ENCODE measurements around the gene CMTM8.

CMTM8 gene

DNA sequence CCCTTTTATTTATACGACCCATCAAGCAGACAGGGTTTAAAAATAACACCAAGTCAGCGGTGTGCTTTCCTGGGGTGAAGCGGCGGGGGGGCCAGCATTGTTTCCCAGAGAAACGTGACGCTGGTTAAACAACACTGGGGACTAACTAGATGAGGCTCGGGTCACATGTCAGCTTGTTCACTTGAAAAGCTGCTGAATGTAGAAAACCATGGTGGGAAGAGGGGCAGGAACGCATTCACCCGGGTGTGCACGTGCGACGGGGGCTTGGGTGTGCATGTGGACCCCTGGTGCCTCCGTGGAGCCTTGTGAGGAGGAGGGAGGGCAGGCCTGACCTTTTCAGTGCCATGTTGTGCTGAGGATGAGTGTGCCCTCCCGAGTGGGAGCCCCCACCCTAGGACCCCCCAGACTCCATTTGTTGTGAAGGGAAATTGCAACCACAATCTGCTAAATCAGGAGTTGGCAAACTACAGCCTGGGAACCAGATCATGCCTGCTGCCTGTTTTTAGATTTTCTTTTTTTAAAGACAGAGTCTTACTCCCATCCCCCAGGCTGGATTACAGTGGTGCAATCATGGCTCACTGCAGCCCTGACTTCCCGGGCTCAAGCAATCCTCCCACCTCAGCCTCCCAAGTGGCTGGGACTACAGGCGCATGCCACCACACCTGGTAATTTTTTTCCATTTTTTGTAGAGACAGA is 82.8 kb downstream of the CMTM8 start:
- peaks cover 16% of the 10 kb centered on the region for H3K4me1 ChIP-seq (ENCODE audit: control insufficient read depth, insufficient read depth, low read length)
- no peak for DNase-seq (ENCODE audit: low read depth)
- no peaks in the 10 kb centered on the region for H3K9me3 ChIP-seq (ENCODE audit: control insufficient read depth, low read length)
- H3K27me3 ChIP-seq (replicated peaks; ENCODE audit: control insufficient read depth, insufficient read depth, low read length), result peaks cover 3% of the 10 kb centered on the region
- no peak overlapping the region for H3K9ac ChIP-seq (ENCODE audit: low read length)
- H3K36me3 ChIP-seq (ENCODE audit: control insufficient read depth, insufficient read depth, low read length, severe bottlenecking), result no peaks in the 10 kb centered on the region
- no peak overlapping the region for H3K4me3 ChIP-seq (ENCODE audit: low read length)

DNA sequence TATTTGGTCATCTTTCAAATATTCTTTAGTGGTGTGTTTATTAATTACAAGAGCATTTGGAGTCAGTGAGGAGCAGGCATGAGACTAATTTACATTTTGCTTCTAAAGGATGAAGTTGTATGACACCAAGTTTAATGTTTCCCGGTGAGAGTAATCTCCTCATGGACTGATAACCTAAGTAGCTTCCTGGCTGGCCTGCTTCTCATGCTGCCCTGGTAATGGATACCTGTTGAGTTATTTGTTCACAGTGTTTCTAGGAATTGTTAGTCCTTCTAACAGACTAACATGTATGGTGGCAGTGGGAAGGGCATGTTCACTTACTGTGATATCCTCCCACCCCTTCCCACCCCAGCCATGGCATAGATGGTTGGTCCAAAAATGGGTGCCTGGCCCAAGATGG is 83.8 kb downstream of the CMTM8 start:
- Histone ChIP-seq H3K9ac (ENCODE audit: low read length) (no peak overlapping the region), H3K4me3 (ENCODE audit: low read length) (no peak overlapping the region), H3K36me3 (ENCODE audit: control insufficient read depth, insufficient read depth, low read length, severe bottlenecking) (no peaks in the 10 kb centered on the region), H3K4me1 (ENCODE audit: control insufficient read depth, insufficient read depth, low read length) (peaks cover 16% of the 10 kb centered on the region), H3K27me3 (replicated peaks; ENCODE audit: control insufficient read depth, insufficient read depth, low read length) (peaks cover 3% of the 10 kb centered on the region), H3K9me3 (ENCODE audit: control insufficient read depth, low read length) (no peaks in the 10 kb centered on the region)
- DNase-seq (ENCODE audit: low read depth), result no peak

DNA sequence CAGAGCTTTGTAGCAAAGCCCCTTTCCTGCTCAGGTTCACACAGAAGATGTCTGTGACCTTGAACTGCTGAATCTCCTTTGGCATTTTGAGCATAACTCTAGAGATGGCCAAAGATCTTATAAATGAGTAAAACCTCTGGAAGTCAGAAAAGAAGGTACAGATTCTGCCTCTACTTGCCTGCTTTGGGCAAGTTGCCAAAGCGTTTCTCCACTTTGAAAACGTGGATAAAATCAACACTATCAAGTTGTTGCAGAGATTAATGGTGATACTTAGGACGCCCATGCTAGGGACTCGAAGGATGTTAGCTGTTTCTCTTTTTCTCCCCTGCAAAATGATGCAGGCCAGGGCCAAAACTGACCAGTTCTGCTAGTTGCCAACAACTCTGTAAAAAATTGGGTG is 85.1 kb downstream of the CMTM8 start:
- DNase-seq (ENCODE audit: low read depth), result no peak
- no peak overlapping the region for H3K9ac ChIP-seq (ENCODE audit: low read length)
- H3K4me1 ChIP-seq (ENCODE audit: control insufficient read depth, insufficient read depth, low read length), result peaks cover 16% of the 10 kb centered on the region
- peaks cover 3% of the 10 kb centered on the region for H3K27me3 ChIP-seq (replicated peaks; ENCODE audit: control insufficient read depth, insufficient read depth, low read length)
- no peaks in the 10 kb centered on the region for H3K36me3 ChIP-seq (ENCODE audit: control insufficient read depth, insufficient read depth, low read length, severe bottlenecking)
- H3K9me3 ChIP-seq (ENCODE audit: control insufficient read depth, low read length), result no peaks in the 10 kb centered on the region
- no peak overlapping the region for H3K4me3 ChIP-seq (ENCODE audit: low read length)

DNA sequence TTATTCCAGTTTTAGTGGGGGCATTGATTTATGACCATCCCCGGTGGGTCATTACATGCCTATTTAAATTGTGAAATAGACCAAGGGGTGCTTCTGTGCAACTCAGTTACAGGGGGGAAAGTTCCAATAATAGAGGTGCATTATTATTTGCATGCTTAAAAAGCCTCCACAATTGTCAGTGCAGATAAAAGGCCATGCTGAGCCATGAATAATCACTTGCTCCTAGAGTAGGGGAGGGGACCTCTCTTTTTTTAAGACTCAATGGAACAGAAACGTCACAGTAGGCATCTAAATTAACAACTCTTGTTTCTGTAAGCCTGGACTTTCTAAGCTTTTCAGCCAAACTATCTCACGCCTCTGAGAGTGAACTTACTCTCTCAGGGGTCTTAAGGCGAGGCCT is 86.7 kb downstream of the CMTM8 start:
- no peak for DNase-seq (ENCODE audit: low read depth)
- Histone ChIP-seq H3K27me3 (replicated peaks; ENCODE audit: control insufficient read depth, insufficient read depth, low read length) (peaks cover 3% of the 10 kb centered on the region), H3K36me3 (ENCODE audit: control insufficient read depth, insufficient read depth, low read length, severe bottlenecking) (no peaks in the 10 kb centered on the region), H3K4me1 (ENCODE audit: control insufficient read depth, insufficient read depth, low read length) (peaks cover 16% of the 10 kb centered on the region), H3K9me3 (ENCODE audit: control insufficient read depth, low read length) (no peaks in the 10 kb centered on the region), H3K4me3 (ENCODE audit: low read length) (no peak overlapping the region), H3K9ac (ENCODE audit: low read length) (no peak overlapping the region)

DNA sequence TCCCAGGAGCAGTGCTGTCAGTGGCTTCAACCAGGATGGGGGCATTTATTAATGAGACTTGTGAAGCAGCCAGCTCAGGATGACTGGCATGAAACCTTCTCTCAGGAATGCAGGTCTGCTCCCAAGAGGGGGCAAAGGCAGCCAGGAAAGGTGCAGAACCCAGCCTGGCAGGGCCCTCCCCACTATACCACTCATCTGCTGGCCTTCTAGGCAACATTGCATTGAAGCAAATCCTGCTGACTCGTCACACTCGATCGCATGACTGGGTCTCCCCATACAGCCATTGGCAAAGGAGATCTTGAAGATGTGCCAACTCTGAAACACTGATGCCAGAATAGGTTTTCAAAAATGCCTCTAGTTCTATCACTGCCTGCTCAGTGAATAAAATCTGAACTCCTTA is 87.4 kb downstream of the CMTM8 start:
- no peak for DNase-seq (ENCODE audit: low read depth)
- Histone ChIP-seq H3K9ac (ENCODE audit: low read length) (no peak overlapping the region), H3K36me3 (ENCODE audit: control insufficient read depth, insufficient read depth, low read length, severe bottlenecking) (no peaks in the 10 kb centered on the region), H3K9me3 (ENCODE audit: control insufficient read depth, low read length) (no peaks in the 10 kb centered on the region), H3K4me3 (ENCODE audit: low read length) (no peak overlapping the region), H3K4me1 (ENCODE audit: control insufficient read depth, insufficient read depth, low read length) (peaks cover 16% of the 10 kb centered on the region), H3K27me3 (replicated peaks; ENCODE audit: control insufficient read depth, insufficient read depth, low read length) (peaks cover 3% of the 10 kb centered on the region)

DNA sequence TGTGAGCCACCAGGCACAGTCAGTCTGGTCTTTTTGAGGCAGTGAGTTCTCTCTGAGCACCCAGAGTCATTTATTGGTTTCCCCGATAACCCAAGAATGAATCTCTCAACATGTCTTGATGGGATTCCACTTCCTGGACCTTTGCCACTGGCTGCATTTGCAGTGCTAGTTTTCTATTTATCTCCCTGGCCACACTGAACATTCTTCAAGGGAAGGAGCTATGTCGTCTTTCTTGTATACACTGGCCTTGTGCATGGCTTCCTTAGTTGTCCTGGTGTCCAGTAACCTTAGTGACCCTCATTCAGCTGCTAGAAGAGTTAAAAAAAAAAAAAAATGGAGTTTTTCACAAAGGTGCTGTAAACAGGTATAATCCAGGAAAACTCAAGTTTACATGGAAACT is 88.3 kb downstream of the CMTM8 start:
- no peak overlapping the region for H3K4me3 ChIP-seq (ENCODE audit: low read length)
- peaks cover 3% of the 10 kb centered on the region for H3K27me3 ChIP-seq (replicated peaks; ENCODE audit: control insufficient read depth, insufficient read depth, low read length)
- no peaks in the 10 kb centered on the region for H3K36me3 ChIP-seq (ENCODE audit: control insufficient read depth, insufficient read depth, low read length, severe bottlenecking)
- DNase-seq (ENCODE audit: low read depth), result no peak
- no peak overlapping the region for H3K9ac ChIP-seq (ENCODE audit: low read length)
- peaks cover 16% of the 10 kb centered on the region for H3K4me1 ChIP-seq (ENCODE audit: control insufficient read depth, insufficient read depth, low read length)
- H3K9me3 ChIP-seq (ENCODE audit: control insufficient read depth, low read length), result no peaks in the 10 kb centered on the region

DNA sequence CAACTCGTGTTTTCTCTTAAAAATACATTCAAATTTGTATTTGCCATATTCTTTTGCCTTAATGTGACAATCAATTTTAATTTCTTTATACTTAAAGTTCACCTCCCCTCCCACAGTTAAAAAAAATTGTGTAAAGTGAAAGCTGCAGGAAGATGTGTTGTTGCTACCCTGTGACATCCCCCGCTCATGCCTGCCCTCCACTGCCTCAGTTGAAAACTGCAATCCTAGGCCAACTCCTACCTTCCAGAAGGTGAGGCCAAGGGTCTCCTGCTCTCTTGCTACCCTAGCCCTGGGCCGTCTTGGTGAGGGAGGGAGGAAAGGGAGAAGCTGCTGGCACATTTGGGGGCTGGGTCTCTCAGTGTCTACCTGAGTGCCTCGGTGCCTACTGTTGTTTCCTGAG is 96.2 kb downstream of the CMTM8 start:
- no peak overlapping the region for H3K4me3 ChIP-seq (ENCODE audit: low read length)
- H3K9me3 ChIP-seq (ENCODE audit: control insufficient read depth, low read length), result peaks cover 6% of the 10 kb centered on the region
- H3K36me3 ChIP-seq (ENCODE audit: control insufficient read depth, insufficient read depth, low read length, severe bottlenecking), result no peaks in the 10 kb centered on the region
- DNase-seq (ENCODE audit: low read depth), result no peak
- H3K9ac ChIP-seq (ENCODE audit: low read length), result no peak overlapping the region
- H3K4me1 ChIP-seq (ENCODE audit: control insufficient read depth, insufficient read depth, low read length), result no peaks in the 10 kb centered on the region
- H3K27me3 ChIP-seq (replicated peaks; ENCODE audit: control insufficient read depth, insufficient read depth, low read length), result peaks cover 22% of the 10 kb centered on the region

DNA sequence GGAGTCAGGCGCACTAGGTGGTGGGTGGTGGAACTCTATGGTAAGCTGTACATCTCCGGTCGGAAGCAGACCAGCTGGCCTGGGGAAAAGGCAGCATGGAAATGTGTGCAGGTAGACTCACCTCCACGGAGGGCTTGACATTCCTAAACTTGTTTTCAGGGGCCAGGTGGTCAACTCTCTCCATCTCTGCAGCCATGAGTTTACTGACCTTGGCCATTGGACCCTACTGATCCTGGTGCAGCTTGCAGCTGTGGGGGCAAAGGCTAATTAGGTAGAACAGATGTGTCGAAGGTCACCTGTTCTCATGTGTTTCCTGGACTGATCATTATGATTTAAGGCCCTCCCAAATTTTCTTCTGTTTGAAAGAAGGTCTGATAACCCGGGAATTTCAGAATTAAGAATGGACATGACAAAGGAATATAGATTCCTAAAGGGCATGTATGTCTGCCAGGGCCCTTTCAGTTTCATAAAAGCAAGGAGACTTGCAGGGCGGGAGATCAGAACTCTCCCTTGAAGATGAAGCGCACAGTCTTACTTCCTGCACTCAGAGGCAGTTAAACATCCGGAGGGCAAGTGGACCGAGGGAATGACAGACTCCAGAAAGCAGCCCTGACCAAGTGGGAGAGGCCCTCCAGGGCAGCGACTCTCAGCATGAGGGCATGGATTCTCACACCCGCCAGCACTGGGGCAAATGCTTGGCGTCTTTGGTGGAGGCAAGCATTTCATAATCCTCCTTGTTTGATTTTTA is 97.1 kb downstream of the CMTM8 start:
- no peak overlapping the region for H3K4me3 ChIP-seq (ENCODE audit: low read length)
- H3K9ac ChIP-seq (ENCODE audit: low read length), result no peak overlapping the region
- H3K4me1 ChIP-seq (ENCODE audit: control insufficient read depth, insufficient read depth, low read length), result no peaks in the 10 kb centered on the region
- peaks cover 6% of the 10 kb centered on the region for H3K9me3 ChIP-seq (ENCODE audit: control insufficient read depth, low read length)
- no peak for DNase-seq (ENCODE audit: low read depth)
- H3K27me3 ChIP-seq (replicated peaks; ENCODE audit: control insufficient read depth, insufficient read depth, low read length), result peaks cover 22% of the 10 kb centered on the region
- H3K36me3 ChIP-seq (ENCODE audit: control insufficient read depth, insufficient read depth, low read length, severe bottlenecking), result no peaks in the 10 kb centered on the region

DNA sequence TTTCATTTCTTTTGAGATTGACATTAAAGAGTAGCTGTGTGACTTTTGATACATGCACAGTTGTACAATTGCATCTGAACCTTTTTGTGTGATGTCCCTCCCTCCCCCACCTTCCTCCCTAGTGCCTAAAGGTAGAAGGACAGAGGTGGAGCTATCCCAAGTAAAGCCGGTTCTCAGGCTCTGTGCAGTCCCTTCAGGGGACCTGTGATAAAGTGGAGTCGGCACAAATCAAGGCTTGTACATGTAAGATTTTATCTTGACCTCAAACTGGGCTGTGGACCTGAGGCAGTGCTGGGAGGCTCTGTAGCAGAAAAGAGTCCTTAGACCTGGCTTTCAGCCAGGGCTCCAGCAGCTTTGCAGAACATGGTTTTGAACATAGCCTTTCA is 97.6 kb downstream of the CMTM8 start:
- peaks cover 22% of the 10 kb centered on the region for H3K27me3 ChIP-seq (replicated peaks; ENCODE audit: control insufficient read depth, insufficient read depth, low read length)
- H3K9me3 ChIP-seq (ENCODE audit: control insufficient read depth, low read length), result peaks cover 6% of the 10 kb centered on the region
- DNase-seq (ENCODE audit: low read depth), result no peak
- H3K4me1 ChIP-seq (ENCODE audit: control insufficient read depth, insufficient read depth, low read length), result no peaks in the 10 kb centered on the region
- H3K9ac ChIP-seq (ENCODE audit: low read length), result no peak overlapping the region
- H3K36me3 ChIP-seq (ENCODE audit: control insufficient read depth, insufficient read depth, low read length, severe bottlenecking), result no peaks in the 10 kb centered on the region
- H3K4me3 ChIP-seq (ENCODE audit: low read length), result no peak overlapping the region

DNA sequence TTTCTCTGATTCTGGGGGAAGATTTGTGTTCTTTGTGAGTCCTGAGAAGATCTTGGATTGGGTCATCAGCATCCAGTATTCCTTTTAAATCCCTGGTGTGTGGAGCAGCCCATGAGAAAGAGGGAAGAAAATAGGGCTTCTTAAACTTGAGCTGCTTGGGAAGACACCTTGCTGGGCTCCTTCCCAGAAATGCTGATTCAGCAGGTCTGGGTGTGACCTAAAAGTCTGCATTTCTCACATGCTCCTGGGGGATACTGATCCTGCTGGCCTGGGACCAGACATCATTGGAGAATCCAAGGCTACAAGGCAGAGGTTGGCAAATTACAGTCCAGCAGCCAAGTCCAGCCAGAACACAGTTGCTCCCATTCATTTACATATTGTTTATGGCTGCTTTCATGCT is 99.0 kb downstream of the CMTM8 start:
- no peak for DNase-seq (ENCODE audit: low read depth)
- no peak overlapping the region for H3K9ac ChIP-seq (ENCODE audit: low read length)
- no peaks in the 10 kb centered on the region for H3K36me3 ChIP-seq (ENCODE audit: control insufficient read depth, insufficient read depth, low read length, severe bottlenecking)
- peaks cover 6% of the 10 kb centered on the region for H3K9me3 ChIP-seq (ENCODE audit: control insufficient read depth, low read length)
- H3K27me3 ChIP-seq (replicated peaks; ENCODE audit: control insufficient read depth, insufficient read depth, low read length), result peaks cover 22% of the 10 kb centered on the region
- H3K4me3 ChIP-seq (ENCODE audit: low read length), result no peak overlapping the region
- no peaks in the 10 kb centered on the region for H3K4me1 ChIP-seq (ENCODE audit: control insufficient read depth, insufficient read depth, low read length)

DNA sequence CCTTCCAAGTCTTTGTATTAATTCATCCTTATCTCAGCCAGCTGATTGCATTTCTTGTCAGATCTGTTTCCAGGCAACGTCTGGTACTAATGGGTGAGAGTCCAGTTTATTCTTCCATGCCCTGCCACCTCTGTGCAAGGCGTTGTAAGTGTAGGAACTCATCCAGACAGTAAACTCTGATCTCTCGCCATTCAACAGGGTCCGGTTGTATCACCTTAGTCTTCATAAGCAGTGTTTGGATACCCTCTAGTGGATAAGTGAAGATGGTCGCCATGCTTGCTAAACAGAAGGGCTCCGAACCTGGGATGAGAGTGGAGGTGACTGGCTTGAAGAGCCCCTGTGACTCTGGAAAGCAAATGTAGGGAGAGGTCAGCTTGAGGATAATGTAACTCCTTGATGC is 101.6 kb downstream of the CMTM8 start:
- DNase-seq (ENCODE audit: low read depth), result peak; percentile 64
- Histone ChIP-seq H3K9ac (ENCODE audit: low read length) (no peak overlapping the region), H3K9me3 (ENCODE audit: control insufficient read depth, low read length) (peaks cover 6% of the 10 kb centered on the region), H3K4me3 (ENCODE audit: low read length) (no peak overlapping the region), H3K27me3 (replicated peaks; ENCODE audit: control insufficient read depth, insufficient read depth, low read length) (peaks cover 22% of the 10 kb centered on the region), H3K4me1 (ENCODE audit: control insufficient read depth, insufficient read depth, low read length) (no peaks in the 10 kb centered on the region), H3K36me3 (ENCODE audit: control insufficient read depth, insufficient read depth, low read length, severe bottlenecking) (no peaks in the 10 kb centered on the region)

Data from adipocyte (in vitro differentiated cells).